ENCODE results near the gene CCNB2.

GRCh38 chr15:59150185-59150584, 45.2 kb downstream of the CCNB2 start:
- TF ChIP-seq CTCF (IDR thresholded peaks at IDR 0.05; ENCODE audit: poor library complexity) (no peak), EZH2 (IDR thresholded peaks at IDR 0.05; ENCODE audit: borderline replicate concordance) (no peak)
